Inflammatory macrophage treated with lipopolysaccharide for 1 hour (primary cell): ENCODE measurements around the gene SLC2A1.
A peak's percentile ranks its signal among the peaks of the same experiment; 100 is the strongest.

ENCODE experiments used
- DNase-seq, 2 donors: peaks; one replicate each; pipeline ENCODE4 v3.0.0-alpha.2; 2020 to 2022

SLC2A1 gene

GRCh38 chr1:42958488-42959319 lies at the start of gene SLC2A1:
SLC2A1 (minus strand) TSS chr1:42958868; CDS start chr1:42958651, 217 bp downstream.
- peak; percentile 81 for DNase-seq

DNA sequence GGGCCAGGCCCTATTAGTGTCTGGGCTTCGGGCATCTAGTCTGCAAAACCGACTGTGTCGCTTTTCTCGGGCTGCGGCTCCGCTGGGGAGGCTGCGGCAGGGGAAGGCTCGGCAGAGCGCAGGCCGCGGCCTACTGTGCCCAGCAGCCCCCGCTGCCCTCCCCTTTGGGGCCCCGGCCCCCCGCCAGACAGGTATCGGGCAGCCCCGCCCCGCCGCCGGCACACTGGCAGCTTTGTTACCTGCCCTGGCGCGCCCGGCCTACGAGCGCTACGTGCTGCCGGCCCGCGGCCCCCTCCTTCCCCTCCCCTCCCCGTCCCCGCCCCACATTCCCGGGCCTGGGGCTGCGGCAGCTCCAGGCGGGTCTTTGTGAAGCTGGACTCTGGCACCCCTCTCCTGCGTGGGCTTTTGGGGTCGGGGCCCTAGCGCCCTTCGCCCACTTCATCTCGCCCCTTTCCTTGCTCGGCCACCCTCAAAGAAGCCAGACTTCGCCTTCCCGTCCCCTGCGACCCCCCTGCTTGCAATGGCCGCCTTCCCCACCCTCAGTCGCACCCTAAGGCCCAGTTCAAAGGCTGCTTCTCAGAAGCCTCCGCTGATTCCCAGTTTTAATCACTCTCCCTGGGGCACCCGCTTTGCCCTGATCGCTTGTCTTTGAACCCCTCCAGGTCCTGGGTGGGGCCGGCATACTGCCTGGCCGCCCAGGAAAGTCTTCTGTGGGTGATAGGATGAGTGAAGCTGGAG lies 48.9 kb upstream of the SLC2A1 start:
- no peak for DNase-seq

DNA sequence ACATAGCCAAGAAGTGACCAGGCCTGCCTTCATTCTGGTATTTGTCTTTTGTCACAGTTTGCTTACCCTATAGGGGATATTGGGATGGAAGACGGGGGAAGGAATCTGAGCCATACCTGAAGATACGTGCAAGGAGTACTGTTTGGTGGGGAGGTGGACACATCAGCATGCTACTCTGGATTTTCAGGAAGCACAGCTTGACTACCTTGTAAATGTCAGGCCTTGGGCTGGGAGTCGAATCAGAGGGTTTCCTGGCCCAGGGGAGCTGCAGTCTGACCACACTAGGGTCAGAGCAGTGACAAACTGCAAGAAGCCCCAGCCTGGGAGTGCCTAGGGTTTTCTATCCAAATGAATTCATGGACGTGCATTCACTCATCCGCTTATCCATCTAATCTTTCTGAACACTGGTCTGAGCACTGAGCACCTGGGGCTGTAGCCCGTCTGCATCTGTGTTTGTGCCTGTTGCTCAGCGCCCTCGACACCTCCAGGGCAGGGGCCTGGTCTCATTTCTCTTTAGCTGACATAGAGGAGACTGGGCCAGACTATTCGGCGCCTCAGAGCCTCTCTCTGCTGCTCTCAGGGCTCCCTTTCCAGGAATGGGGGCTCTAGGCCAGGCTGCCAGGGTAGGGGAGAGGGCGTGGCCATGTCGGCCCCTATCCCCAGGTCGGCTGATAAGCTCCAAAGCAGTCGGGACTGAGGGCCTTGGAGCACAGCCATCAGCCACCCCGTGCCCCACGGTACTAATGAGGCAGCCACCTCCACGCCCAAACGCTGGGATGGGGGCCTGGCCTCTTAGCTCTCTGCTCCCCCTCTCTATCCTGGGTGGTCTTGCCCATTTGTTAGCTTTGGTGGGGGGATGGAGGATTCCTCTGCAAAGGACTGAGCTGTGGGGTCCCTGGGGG lies 47.0 kb upstream of the SLC2A1 start:
- DNase-seq, result no peak

- DNase-seq, result no peak
These were observed 46.2 kb upstream of the SLC2A1 start for GRCh38 chr1:43004587-43005459.

DNA sequence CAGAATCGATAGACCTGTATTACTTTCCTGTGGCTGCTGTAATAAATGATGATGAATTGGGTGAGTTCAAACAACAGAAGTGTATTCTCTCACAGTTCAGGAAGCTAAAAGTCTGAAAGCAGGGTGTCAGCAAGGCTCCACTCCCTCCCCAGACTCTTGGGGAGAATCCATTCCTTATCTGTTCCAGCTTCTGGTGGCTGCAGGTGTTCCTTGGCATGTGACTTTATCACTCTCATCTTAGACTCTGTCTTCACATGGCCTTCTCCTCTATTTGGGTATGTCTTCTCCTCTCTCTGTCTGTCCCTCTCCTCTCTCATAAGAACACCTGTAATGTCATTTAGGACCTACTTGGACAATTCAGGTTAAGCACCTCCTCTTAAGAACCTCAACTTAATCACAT lies 44.1 kb upstream of the SLC2A1 start:
- DNase-seq, result no peak

DNA sequence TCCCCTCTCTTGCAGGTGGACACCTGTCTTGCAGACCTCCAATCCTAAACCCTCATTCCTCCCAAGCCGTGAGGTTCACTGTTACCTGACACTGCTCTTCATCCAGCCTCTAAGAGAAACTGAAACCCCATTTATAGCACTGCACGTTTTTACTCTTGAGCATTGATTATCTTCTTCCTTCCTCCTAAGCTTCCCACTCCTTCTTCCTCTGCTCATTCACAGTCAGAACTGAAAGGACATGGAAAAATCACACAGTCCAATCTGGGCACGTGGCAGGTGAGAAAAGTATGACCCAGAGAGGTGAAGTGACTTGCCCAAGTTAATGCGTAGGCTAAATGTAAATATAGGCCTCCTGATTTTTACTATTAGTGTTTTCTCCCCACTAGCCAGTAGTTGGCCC lies 43.4 kb upstream of the SLC2A1 start:
- DNase-seq, result no peak

DNA sequence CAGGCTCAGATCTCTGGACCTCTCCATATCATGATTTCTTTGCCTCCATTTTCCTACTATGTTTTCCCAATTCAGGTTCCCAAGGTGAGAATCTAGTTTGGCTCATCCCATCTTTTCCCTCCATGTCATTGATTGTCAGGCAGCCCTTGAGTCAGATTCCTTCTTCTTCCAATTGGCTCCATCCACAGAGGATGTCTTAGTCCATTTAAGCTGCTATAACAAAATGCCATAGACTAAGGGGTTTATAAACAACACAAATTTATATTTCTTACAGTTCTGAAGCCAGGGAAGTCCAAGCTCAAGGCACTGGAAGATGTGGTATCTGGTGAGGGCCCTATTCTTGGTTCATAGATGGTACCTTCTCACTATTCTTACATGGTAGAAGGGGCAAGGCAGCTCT lies 42.8 kb upstream of the SLC2A1 start:
- DNase-seq, result no peak

DNA sequence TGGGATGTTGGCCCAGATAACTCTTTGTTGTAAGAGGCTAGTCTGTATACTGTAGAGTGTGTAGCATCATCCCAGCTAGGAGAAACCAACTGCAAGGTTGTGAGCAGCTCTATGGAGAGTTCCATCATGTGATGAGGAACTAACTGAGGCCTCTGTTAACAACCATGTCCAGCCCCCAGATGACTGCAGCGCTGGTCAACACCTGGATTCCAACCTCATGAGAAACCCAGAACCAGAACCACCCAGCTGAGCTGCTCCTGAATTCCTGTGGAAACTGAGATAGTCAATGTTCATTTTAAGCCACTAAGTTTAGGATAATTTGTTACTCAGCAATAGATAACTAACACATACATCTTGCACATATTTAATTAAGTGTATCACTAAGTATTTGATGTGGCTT lies 41.6 kb upstream of the SLC2A1 start:
- no peak for DNase-seq

DNA sequence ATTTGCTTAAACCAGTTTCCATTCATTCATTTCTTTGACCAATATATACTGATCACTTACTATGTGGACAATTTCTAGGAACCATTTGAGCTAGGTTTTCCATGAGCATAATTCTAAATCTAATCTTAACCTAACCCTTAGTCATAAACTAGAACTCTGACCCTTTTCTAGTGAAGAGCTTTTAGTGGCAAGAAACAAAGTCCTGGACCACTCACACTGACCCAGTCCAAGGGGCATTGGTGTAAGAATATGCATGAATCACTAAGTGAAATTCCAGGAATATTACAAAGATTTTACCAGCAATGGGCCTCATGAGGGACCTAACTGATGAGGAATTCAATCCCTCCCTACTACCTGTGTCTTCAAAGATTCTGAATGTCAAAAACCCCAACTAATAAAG lies 40.6 kb upstream of the SLC2A1 start:
- no peak for DNase-seq

- no peak for DNase-seq
These were observed 39.7 kb upstream of the SLC2A1 start for GRCh38 chr1:42998386-42998785.

DNA sequence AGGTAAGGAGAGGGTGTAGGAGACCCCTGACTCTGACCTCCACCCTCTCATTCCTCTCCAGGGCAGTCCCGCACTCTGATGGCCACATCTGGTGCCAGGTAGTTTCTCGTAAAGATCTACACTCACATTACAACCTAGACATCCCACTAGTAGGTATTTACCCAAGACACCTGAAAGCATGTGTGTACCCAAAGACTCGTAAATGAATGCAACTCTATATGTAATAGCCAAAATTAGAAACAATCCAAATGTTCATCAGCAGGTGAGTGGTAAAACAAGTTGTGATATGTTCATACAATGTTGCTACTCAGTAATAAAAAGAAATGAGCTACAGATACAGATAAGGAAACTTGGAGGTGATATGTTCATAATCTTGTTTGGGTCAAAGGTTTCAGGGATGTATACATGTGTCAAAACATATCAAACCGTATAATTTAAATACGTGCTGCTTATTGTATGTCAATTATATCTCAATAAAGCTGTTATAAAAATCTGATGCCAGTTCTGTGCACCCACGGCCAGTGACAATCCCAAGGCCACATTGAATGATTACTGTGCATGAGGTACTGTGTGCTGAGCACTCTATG lies 37.8 kb upstream of the SLC2A1 start:
- no peak for DNase-seq

GRCh38 chr1:42993502-42994136 lies 35.0 kb upstream of the SLC2A1 start:
- peak; percentile 11 to 44 for DNase-seq

DNA sequence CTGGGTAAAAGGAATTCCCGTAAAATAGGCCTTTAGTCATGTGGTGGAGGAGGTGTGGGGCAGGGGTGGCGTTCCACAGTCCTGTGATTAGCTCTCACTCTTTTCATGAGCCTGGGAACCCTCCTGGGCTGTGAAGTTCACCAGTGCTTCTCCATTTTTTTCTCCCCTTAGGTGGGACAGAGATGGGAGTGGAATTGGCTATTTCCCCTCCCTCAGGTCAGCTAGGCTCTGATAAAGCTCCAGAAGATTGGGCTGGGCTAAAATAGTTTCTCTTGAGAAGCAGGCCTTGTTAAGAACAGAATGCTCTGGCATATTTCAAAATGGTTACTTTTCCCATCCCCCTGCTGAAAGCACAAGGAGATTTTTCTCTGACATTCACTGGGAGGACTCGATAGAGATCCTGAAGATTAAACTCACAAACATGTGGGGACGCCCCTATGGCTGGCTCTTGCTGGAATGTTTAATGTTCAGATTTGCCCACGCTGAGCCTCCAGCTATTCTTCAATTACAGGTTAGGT lies 33.4 kb upstream of the SLC2A1 start:
- no peak for DNase-seq

DNA sequence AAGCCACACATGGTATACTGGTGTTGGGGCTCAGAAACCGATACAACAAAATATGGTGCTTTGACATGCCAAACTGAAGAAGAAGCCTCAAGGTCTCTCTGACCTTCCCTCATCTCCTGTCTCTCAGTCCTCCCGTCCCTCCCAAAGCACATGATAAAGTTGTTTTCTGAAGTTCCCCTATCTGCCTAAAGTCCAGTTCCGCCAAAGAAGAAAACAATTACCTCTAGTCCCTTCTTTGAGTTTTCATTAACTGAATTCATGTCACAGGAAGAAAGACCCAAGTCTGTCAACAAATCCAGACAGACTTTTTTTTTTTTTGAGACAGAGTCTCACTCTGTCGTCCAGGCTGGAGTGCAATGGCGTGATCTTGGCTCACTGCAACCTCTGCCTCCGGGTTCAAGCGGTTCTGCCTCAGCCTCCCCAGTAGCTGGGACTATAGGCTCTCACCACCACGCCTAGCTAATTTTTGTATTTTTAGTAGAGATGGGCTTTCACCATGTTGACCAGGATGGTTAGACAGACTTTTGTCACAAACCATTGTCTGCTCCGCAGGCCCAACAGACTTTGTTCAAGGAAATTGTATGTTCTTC lies 32.2 kb upstream of the SLC2A1 start:
- no peak for DNase-seq

GRCh38 chr1:42983693-42984092 lies 25.0 kb upstream of the SLC2A1 start:
- DNase-seq, result no peak

DNA sequence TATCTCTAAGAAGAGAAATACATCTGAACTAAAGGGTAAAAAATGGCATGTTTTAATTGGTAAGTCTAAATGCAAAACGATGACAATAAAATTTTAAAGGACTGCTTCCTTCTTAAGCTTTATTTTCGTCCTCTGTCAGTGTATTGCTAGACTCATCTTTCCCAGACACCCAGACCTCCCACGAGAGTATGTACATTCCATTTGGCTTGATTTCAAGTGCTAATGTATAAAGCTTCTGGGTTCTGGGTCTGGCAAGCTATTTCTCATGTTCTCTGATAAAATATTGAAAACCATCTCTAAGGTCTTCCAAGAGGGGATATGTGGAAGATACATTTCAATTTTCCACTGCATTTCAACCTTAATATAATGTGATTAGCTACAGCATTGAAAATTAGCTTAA lies 24.6 kb upstream of the SLC2A1 start:
- DNase-seq, result no peak

GRCh38 chr1:42982641-42983040 lies 24.0 kb upstream of the SLC2A1 start:
- no peak for DNase-seq

GRCh38 chr1:42981871-42982270 lies 23.2 kb upstream of the SLC2A1 start:
- no peak for DNase-seq

- DNase-seq, result no peak
These were observed 22.7 kb upstream of the SLC2A1 start for GRCh38 chr1:42981255-42981805.
